Neural progenitor cell (in vitro differentiated cells): ENCODE data around the gene SPECC1L. TPM values are rescaled to one million over a fixed set of nuclear protein-coding genes. Genes with fewer than 3 reads are reported as not detected.
A peak's percentile ranks its signal among the peaks of the same experiment; 100 is the strongest.

Experiments used
- DNase-seq: peaks from one replicate; pipeline ENCODE4 v3.0.0-alpha.2; 2016; ENCODE audit warnings: low spot score
- H2AFZ ChIP-seq: fragments of 200-600 bp; sonication (generic); replicated peaks from 2 replicates; pipeline ENCODE4 v1.6.1; 2016; ENCODE audit warnings: antibody characterized with exemption
- H3F3A ChIP-seq: fragments of 200-600 bp; sonication (generic); 2 replicates; pipeline ENCODE4 v1.6.1; 2016; ENCODE audit warnings: antibody characterized with exemption, low read depth
- H3K27ac ChIP-seq: fragments of 200-600 bp; sonication (generic); 2 replicates; pipeline ENCODE4 v1.5.1; 2016; ENCODE audit warnings: mild to moderate bottlenecking
- H3K27me3 ChIP-seq: fragments of 200-600 bp; sonication (generic); 2 replicates; pipeline ENCODE4 v1.6.1; 2016; ENCODE audit warnings: mild to moderate bottlenecking, moderate library complexity
- H3K36me3 ChIP-seq: fragments of 200-600 bp; sonication (generic); 2 replicates; pipeline ENCODE4 v1.5.1; 2016
- H3K4me1 ChIP-seq: fragments of 200-600 bp; sonication (generic); 2 replicates; pipeline ENCODE4 v1.6.1; 2016; ENCODE audit warnings: mixed run types
- H3K4me2 ChIP-seq: fragments of 200-600 bp; sonication (generic); 2 replicates; pipeline ENCODE4 v1.6.1; 2016
- H3K4me3 ChIP-seq: fragments of 200-600 bp; sonication (generic); 2 replicates; pipeline ENCODE4 v1.5.1; 2016
- H3K79me2 ChIP-seq: fragments of 200-600 bp; sonication (generic); 2 replicates; pipeline ENCODE4 v1.6.1; 2016; ENCODE audit warnings: low read depth
- H3K9ac ChIP-seq: fragments of 200-600 bp; sonication (generic); 2 replicates; pipeline ENCODE4 v1.6.1; 2016
- H3K9me3 ChIP-seq: fragments of 200-600 bp; sonication (generic); 2 replicates; pipeline ENCODE4 v1.5.1; 2016; ENCODE audit warnings: low read depth
- H4K20me1 ChIP-seq: fragments of 200-600 bp; sonication (generic); 2 replicates; pipeline ENCODE4 v1.6.1; 2016; ENCODE audit warnings: low read depth
- H3K27ac Mint-ChIP-seq: 3 replicates; pipeline ENCODE4 v1.8.0; 2021; ENCODE audit warnings: mixed read lengths
- H3K27me3 Mint-ChIP-seq: 2 replicates; pipeline ENCODE4 v1.8.0; 2022; ENCODE audit warnings: low read depth, mild to moderate bottlenecking, inconsistent platforms, moderate library complexity, mixed read lengths; ENCODE audit not compliant: insufficient read depth
- H3K36me3 Mint-ChIP-seq: 3 replicates; pipeline ENCODE4 v1.8.0; 2021; ENCODE audit warnings: mixed read lengths
- H3K4me1 Mint-ChIP-seq: 3 replicates; pipeline ENCODE4 v1.8.0; 2021; ENCODE audit warnings: mixed read lengths
- H3K4me3 Mint-ChIP-seq: 3 replicates; pipeline ENCODE4 v1.8.0; 2021; ENCODE audit warnings: mild to moderate bottlenecking, moderate library complexity, mixed read lengths
- H3K9me3 Mint-ChIP-seq: 3 replicates; pipeline ENCODE4 v1.8.0; 2020; ENCODE audit warnings: mixed read lengths
- CTCF ChIP-seq: fragments of 200-600 bp; sonication (generic); IDR thresholded peaks from 2 replicates; pipeline ENCODE4 v1.5.1; 2017; ENCODE audit warnings: antibody characterized with exemption, mild to moderate bottlenecking
- EZH2 ChIP-seq: fragments of 200-600 bp; sonication (generic); IDR thresholded peaks from 2 replicates; pipeline ENCODE4 v1.6.1; 2017; ENCODE audit warnings: antibody characterized with exemption, mild to moderate bottlenecking, moderate library complexity
- EZH2phosphoT487 ChIP-seq: fragments of 200-600 bp; sonication (generic); IDR thresholded peaks from 2 replicates; pipeline ENCODE4 v1.6.1; 2017; ENCODE audit warnings: antibody characterized with exemption
- total RNA-seq: library from RNA; depleted of rRNA; stranded (reverse); fragments of >200 nt; gene quantifications from 2 replicates; pipeline ENCODE4 v1.2.3, GENCODE V29; 2015; ENCODE audit warnings: low replicate concordance

Gene SPECC1L
- total RNA-seq, 1 donor from 2014 or later, result 48.9 TPM

GRCh38 chr22:24421428-24421931 is 150.8 kb downstream of the SPECC1L start:
- Histone ChIP-seq H3K4me3 (no peak overlapping the region), H3K4me1 (peaks cover 27% of the 10 kb centered on the region), H3K27ac (no peak overlapping the region), H3K9me3 (no peaks in the 10 kb centered on the region), H3K36me3 (no peaks in the 10 kb centered on the region), H3K79me2 (no peaks in the 10 kb centered on the region), H4K20me1 (no peaks in the 10 kb centered on the region), H2AFZ (no peak overlapping the region), H3F3A (no peaks in the 10 kb centered on the region), H3K4me2 (no peak overlapping the region), H3K27me3 (peaks cover 42% of the 10 kb centered on the region), H3K9ac (no peak overlapping the region)
- peak; percentile 60 for DNase-seq
- Mint-ChIP-seq H3K4me1 (peaks cover 15% of the 10 kb centered on the region), H3K27me3 (peaks cover 30% of the 10 kb centered on the region), H3K9me3 (no peaks in the 10 kb centered on the region), H3K36me3 (no peaks in the 10 kb centered on the region), H3K4me3 (no peak overlapping the region), H3K27ac (peak overlapping the region; percentile 69)
- TF ChIP-seq EZH2 (no peak), CTCF (peak; percentile 59), EZH2phosphoT487 (no peak)

DNA sequence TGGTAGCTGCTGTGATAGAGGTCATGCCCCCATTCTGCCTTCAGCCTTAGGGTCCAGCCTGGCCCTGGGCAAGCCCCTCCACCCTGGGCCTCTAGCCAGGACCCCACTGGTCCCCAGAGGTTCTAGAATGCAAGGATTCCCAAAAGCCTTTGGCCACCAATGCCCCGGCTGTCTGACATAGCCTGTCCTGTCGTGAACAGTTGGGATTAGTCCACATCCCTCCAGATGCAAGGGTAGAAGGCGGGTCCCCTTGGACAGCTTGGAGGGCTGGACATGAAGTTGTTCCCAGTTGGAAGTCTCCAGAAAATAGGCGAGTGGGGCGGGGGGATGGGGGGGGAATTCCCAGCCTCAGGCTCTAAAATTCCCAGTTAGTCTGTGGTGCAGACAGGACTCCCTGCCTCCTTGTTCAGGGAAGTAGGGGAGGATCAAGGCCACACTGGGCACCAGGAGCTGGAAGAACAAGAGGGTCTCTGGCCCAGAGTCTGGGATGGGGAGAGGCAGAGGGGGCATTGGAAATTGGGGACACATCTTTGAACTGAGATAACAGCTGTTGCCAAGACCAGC is 151.6 kb downstream of the SPECC1L start:
- Mint-ChIP-seq H3K9me3 (no peaks in the 10 kb centered on the region), H3K27me3 (peaks cover 34% of the 10 kb centered on the region), H3K36me3 (no peaks in the 10 kb centered on the region), H3K4me3 (peak overlapping the region; percentile 64), H3K27ac (no peak overlapping the region), H3K4me1 (peaks cover 15% of the 10 kb centered on the region)
- no peak overlapping the region for H3K27ac ChIP-seq
- H4K20me1 ChIP-seq, result no peaks in the 10 kb centered on the region
- no peak for DNase-seq
- no peaks in the 10 kb centered on the region for H3K9me3 ChIP-seq
- TF ChIP-seq CTCF, result no peak
- TF ChIP-seq EZH2phosphoT487, result no peak
- no peak for TF ChIP-seq EZH2
- peaks cover 27% of the 10 kb centered on the region for H3K4me1 ChIP-seq
- H3K27me3 ChIP-seq, result peaks cover 47% of the 10 kb centered on the region
- H3K4me3 ChIP-seq, result no peak overlapping the region
- no peak overlapping the region for H2AFZ ChIP-seq
- H3F3A ChIP-seq, result no peaks in the 10 kb centered on the region
- H3K36me3 ChIP-seq, result no peaks in the 10 kb centered on the region
- no peak overlapping the region for H3K9ac ChIP-seq
- no peaks in the 10 kb centered on the region for H3K79me2 ChIP-seq
- no peak overlapping the region for H3K4me2 ChIP-seq

GRCh38 chr22:24423519-24424000 is 152.9 kb downstream of the SPECC1L start:
- H3K4me3 Mint-ChIP-seq, result peak overlapping the region; percentile 78
- peak overlapping the region; percentile 95 for H3K4me2 ChIP-seq
- no peak overlapping the region for H3K9ac ChIP-seq

More at GRCh38 chr22:24423519-24424000, 152.9 kb downstream of the SPECC1L start:
- Histone ChIP-seq H3F3A (peaks cover 2% of the 10 kb centered on the region), H3K4me1 (peaks cover 27% of the 10 kb centered on the region), H3K9me3 (no peaks in the 10 kb centered on the region), H3K36me3 (no peaks in the 10 kb centered on the region), H2AFZ (peak overlapping the region; percentile 52), H3K79me2 (no peaks in the 10 kb centered on the region), H3K4me3 (peak overlapping the region; percentile 56), H4K20me1 (no peaks in the 10 kb centered on the region), H3K27me3 (peaks cover 51% of the 10 kb centered on the region), H3K27ac (no peak overlapping the region)
- Mint-ChIP-seq H3K9me3 (no peaks in the 10 kb centered on the region), H3K4me1 (peaks cover 19% of the 10 kb centered on the region), H3K27ac (no peak overlapping the region), H3K36me3 (no peaks in the 10 kb centered on the region), H3K27me3 (peaks cover 34% of the 10 kb centered on the region)
- TF ChIP-seq CTCF (peak; percentile 87), EZH2phosphoT487 (no peak)
- DNase-seq, result peak; percentile 81
